HG03175 (cell line): ENCODE measurements around the gene CCM2.
"Not testable (repeated sequence)": the region's sequence is repeated elsewhere in the genome, so short reads cannot be mapped to it uniquely, and the experiment has no call there.

Source experiments
- ATAC-seq: cut with Tn5 transposase; IDR thresholded peaks from one replicate; pipeline ENCODE4 v1.9.1; 2021; ENCODE audit warnings: mild to moderate bottlenecking, moderate library complexity; ENCODE audit not compliant: unreplicated experiment

The CCM2 gene

GRCh38 chr7:45031829-45032228, 31.8 kb downstream of the CCM2 start:
- ATAC-seq: no peak

DNA sequence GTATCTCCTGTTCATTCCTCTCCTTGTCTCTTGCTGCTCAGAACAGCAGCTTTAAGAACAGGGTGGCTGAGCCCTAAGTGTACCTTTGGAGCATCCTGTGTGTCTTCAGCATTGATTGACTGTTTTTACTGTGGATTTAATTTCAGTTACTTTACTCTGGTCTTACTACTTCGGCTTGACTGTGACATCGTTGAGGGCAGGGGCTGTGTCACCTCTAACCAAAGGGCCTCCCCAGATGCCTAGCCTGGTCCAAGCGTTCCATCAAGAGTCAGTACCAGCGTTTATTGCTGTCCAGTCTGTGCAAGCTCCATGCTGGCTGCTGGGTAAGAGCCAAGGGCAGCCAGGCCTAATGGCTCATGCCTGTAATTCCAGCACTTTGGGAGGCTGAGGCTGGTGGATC, 32.4 kb downstream of the CCM2 start:
- ATAC-seq: no peak

DNA sequence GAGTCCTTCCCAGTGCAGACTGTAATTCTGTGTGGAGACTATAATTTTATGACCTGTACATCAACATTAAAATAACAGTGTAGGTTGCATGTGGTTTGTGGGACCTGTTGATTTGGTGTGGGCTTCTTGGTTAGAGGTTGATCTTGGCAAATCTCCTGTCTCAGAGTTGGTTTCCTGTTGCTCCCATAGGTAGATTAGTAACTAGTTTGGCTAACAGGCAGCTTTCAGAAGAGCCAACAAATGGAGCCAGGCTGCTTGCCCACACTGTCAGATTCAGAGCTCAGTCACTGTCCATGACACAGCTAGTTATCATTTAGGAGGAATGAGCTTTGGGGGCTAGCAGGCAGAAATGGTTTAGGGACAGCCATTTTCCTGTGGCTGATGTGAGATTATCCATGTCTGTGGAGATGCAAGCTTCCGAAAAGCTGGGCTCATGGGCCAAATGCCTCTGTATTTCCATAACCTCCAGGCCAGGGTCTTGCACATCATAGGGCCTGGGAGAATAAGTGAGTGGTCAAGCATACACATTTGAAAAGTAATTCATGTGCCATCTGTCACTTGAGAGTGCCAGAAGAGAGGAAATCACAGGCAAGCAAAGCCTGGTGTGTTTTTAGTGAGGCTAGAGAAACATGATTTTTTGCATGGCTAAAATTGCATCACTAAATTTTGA, 33.4 kb downstream of the CCM2 start:
- ATAC-seq: no peak

DNA sequence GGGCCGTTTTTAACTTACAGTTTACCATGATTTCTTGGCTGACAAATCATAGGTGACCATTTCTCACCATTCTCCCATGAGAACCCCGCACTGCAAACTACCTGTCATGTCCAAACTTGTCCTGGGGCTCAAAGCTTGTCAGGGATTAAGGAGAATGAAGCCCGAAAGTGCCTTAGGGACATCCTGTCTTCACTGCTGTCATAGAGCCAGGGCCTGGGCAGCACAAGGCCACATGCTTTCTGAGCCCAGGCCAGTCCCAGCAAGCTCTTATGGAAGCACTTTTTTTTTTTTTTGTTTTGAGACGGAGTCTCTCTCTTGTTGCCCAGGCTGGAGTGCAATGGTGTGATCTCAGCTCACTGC, 33.9 kb downstream of the CCM2 start:
- no peak for ATAC-seq

DNA sequence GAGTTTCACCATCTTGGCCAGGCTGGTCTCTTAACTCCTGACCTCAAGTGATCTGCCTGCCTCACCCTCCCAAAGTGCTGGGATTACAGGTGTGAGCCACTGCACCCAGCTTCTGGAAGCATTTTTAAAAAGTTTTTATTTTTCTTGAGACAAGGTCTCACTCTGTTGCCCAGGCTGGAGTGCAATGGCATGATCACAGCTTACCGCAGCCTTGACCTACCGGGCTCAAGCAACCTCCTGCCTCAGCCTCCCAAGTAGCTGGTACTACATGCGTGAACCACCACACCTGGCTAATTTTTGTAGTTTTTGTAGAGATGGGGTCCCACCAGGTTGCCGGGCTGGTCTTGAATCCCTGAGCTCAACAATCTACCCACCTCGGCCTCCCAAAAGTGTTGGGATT, 34.7 kb downstream of the CCM2 start:
- ATAC-seq: not testable (repeated sequence)

DNA sequence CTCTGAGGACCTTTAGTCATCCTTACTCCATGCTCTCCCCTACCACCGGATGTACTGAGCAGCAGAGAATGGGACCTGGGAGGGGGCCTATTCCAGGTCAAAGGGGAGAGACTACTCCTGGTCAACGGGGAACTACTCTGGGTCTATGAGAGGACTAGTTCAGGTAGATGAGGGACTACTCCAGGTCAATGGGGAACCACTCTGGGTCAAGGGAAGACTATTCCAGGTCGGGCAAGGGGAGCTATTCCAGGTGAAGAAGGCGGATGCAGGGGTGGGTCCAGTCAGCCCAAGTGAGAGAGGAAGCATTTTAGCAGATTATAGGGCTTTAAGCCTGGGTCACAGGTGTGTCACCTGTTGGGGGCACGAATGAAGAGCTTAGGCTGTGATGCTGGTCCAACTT, 35.4 kb downstream of the CCM2 start:
- ATAC-seq: no peak

- ATAC-seq: no peak
Observed at GRCh38 chr7:45035893-45036292, 35.9 kb downstream of the CCM2 start.

DNA sequence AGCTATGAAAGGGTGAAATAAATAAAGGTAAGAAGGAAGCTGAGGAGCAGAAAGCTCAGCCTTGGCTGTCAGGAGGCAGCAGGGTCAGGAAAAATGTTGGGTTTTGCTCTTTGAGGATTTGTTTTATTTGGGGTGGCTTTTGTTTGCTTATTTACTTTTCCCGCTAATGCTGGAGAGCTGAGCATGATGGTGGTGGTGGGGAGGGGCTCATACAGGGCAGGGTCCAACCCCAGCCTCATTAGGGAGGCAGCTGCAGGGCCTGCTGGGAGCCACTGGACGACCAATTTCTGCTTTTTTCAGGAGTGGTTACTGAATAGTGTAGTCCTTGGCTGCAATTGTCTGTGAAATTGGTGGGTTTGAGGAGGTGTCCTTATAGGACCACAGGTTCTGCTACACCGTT, 36.3 kb downstream of the CCM2 start:
- no peak for ATAC-seq

GRCh38 chr7:45036796-45037195, 36.8 kb downstream of the CCM2 start:
- ATAC-seq: no peak

DNA sequence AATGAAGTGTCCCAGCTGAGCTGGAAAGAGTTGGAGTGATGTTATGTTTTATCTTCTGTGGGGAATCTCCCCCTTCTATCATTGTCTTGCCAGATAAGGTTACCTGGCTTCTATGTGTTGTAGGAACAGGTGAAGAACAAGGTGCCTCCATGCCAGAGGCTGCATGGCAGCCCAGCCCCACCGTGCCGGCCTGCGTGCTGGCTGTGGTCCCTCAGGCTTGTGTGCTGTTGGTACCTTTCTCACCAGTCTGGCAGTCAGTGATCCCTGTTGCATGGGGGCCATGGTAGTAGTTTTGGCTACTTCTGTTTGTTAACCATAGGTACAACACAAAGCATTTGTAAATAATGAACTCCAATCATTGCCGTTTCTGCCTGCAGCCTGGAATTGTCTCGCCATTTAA, 37.9 kb downstream of the CCM2 start:
- ATAC-seq: no peak

- no peak for ATAC-seq
Observed at GRCh38 chr7:45039106-45039505, 39.1 kb downstream of the CCM2 start.

GRCh38 chr7:45044338-45044737, 44.3 kb downstream of the CCM2 start:
- no peak for ATAC-seq

DNA sequence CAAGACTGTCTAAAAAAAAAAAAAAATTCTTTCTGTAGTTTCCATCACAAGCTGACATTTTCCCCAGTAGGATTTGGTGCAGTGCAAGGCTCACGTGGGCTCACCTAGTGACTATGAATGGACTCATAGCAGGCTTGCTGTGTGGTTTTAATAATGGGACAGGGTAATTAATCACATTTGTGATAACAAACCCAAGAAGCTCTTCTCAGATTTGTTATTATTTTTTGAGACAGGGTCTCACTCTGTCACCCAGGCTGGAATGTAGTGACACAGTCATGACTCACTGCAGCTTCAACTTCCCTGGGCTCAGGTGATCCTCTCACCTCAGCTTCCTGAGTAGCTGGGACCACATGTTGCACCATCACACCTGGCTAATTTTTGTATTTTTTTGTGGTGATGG, 48.7 kb downstream of the CCM2 start:
- no peak for ATAC-seq

GRCh38 chr7:45050198-45050597, 50.2 kb downstream of the CCM2 start:
- ATAC-seq: no peak

GRCh38 chr7:45052011-45052410, 52.0 kb downstream of the CCM2 start:
- ATAC-seq: no peak

DNA sequence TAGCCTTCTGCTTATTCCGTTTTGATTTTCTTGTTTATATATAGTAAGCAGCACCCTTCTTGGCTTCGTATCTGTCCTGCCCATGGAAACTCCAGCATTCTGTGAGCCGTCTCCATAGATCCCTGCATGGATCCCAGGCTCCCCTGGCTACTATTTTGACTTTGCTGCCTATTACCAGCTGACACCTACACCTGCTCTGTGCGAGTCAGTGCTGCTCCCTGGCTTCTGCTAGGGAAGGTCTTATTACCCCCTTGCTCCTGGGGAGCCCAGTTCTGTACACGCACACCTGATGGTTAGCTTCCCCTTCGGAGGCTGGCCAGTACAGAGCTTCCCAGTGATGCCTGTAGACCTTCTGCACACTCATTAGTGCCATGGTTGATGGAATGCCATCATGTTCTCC, 53.4 kb downstream of the CCM2 start:
- no peak for ATAC-seq

GRCh38 chr7:45053941-45054340, 53.9 kb downstream of the CCM2 start:
- ATAC-seq: no peak

DNA sequence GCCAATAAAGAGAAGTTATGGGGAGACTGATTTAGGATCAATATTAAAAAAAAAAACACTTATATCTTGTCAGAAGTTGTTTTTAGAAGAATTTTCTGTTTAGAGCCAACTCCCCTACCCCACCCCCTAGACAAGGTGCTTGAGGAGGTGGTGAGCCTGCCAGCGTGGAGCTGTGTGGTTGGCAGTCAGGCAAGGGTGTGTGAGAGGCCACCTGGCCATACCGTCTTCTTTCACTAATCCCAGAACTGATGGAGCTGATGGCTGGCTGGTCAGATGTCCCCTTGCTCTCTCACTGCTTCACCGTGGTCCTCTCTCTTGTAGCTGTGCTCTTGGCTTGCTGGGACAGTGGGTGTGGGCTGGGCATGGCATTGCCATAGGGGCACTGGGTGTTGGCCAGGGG, 54.4 kb downstream of the CCM2 start:
- ATAC-seq: no peak

- no peak for ATAC-seq
Observed at GRCh38 chr7:45055016-45055415, 55.0 kb downstream of the CCM2 start.

GRCh38 chr7:45055594-45056219, 55.7 kb downstream of the CCM2 start:
- ATAC-seq: no peak

DNA sequence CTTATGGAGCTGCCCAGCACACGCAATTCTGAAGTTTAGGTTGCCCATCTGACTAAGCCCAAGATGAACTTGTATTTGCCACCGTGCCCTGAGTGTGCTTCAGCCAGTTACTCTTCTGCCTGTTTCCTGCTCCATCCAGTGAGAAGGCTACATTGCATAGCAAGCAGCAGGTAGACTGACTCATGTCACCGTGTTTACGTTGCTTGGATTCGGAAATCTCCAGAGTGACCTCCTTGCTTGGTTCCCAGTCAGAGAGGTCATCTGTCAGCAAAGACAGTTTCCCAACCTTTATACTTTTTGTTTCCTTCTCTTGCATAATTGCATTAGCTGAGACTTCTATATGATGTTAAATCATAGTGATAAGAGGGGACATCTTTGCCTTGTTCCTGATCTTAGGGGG, 57.9 kb downstream of the CCM2 start:
- no peak for ATAC-seq

GRCh38 chr7:45060295-45060694, 60.3 kb downstream of the CCM2 start:
- no peak for ATAC-seq

DNA sequence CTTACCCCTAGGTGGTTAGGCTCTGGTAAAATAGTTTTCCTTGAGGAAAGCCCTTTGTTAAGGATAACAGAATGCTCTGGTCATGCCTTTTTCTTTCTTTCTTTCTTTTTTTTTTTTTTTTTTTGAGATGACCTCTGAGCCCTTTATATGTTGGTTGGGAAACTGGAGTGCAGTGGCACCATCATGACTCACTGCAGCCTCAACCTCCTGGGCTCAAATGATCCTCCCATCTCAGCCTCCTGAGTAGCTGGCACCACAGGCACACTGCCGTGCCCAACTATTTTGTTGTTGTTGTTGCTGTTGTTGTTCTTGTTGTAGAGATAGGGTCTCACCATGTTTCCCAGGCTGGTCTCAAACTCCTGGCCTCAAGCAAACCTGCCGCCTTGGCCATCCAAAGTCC, 61.4 kb downstream of the CCM2 start:
- ATAC-seq: no peak
